Effector memory CD8-positive, alpha-beta T cell (primary cell): Measurements from ENCODE around the gene ELOA.

Experiments
- ATAC-seq: fragments of 150-1000 bp; cut with Tn5 transposase; replicated peaks from 2 replicates; pipeline ENCODE4 v1.10.0; 2021; ENCODE audit warnings: mild to moderate bottlenecking, moderate library complexity
- DNase-seq, 3 experiments: peaks; one replicate each; pipeline ENCODE4 v3.0.0; 2021
- H3K27ac Mint-ChIP-seq, 2 donors: one replicate each; pipeline ENCODE4 v1.8.0; 2022; ENCODE audit warnings: mild to moderate bottlenecking in 2 of 2, mixed read lengths in 2 of 2, moderate library complexity in 2 of 2
- H3K27me3 Mint-ChIP-seq, 2 donors: one replicate each; pipeline ENCODE4 v1.8.0; 2022; ENCODE audit warnings: mixed read lengths in 2 of 2
- H3K36me3 Mint-ChIP-seq: one replicate; pipeline ENCODE4 v1.8.0; 2022; ENCODE audit warnings: mild to moderate bottlenecking, moderate library complexity, mixed read lengths; ENCODE audit not compliant: insufficient read depth
- H3K4me1 Mint-ChIP-seq, 2 donors: one replicate each; pipeline ENCODE4 v1.8.0; 2022; ENCODE audit warnings: low read depth in 2 of 2, mixed read lengths in 2 of 2
- H3K4me3 Mint-ChIP-seq, 2 donors: one replicate each; pipeline ENCODE4 v1.8.0; 2022; ENCODE audit warnings: mild to moderate bottlenecking in 2 of 2, mixed read lengths in 2 of 2, moderate library complexity in 2 of 2
- H3K9me3 Mint-ChIP-seq, 2 donors: one replicate each; pipeline ENCODE4 v1.8.0; 2022; ENCODE audit warnings: mixed read lengths in 2 of 2

ELOA gene

DNA sequence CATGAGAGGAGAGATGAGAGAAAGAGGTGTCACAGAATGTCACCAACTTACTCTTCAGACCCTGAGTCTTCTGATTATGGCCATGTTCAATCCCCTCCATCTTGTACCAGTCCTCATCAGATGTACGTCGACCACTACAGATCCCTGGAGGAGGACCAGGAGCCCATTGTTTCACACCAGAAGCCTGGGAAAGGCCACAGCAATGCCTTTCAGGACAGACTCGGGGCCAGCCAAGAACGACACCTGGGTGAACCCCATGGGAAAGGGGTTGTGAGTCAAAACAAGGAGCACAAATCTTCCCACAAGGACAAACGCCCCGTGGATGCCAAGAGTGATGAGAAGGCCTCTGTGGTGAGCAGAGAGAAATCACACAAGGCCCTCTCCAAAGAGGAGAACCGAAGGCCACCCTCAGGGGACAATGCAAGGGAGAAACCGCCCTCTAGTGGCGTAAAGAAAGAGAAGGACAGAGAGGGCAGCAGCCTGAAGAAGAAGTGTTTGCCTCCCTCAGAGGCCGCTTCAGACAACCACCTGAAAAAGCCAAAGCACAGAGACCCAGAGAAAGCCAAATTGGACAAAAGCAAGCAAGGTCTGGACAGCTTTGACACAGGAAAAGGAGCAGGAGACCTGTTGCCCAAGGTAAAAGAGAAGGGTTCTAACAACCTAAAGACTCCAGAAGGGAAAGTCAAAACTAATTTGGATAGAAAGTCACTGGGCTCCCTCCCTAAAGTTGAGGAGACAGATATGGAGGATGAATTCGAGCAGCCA is 8.0 kb downstream of the ELOA start:
- Mint-ChIP-seq H3K9me3 (no peaks in the 10 kb centered on the region), H3K4me1 (peaks cover 9 to 17% of the 10 kb centered on the region in 2 donors), H3K27ac (no peak overlapping the region), H3K4me3 (no peak overlapping the region), H3K27me3 (no peaks in the 10 kb centered on the region), H3K36me3 (peaks cover 74% of the 10 kb centered on the region)
- ATAC-seq (peak; percentile 65), DNase-seq (peak; percentile 18 to 24 (median 19))

- Mint-ChIP-seq H3K27ac (no peak overlapping the region), H3K4me1 (peaks cover 7 to 16% of the 10 kb centered on the region in 2 donors), H3K36me3 (peaks cover 74% of the 10 kb centered on the region), H3K4me3 (no peak overlapping the region), H3K9me3 (no peaks in the 10 kb centered on the region), H3K27me3 (no peaks in the 10 kb centered on the region)
- ATAC-seq: no peak
- no peak for DNase-seq
These were observed 8.5 kb downstream of the ELOA start for GRCh38 chr1:23751815-23752200.

- peaks cover 84% of the 10 kb centered on the region for H3K36me3 Mint-ChIP-seq
These were observed 9.6 kb downstream of the ELOA start for GRCh38 chr1:23752909-23753308.

DNA sequence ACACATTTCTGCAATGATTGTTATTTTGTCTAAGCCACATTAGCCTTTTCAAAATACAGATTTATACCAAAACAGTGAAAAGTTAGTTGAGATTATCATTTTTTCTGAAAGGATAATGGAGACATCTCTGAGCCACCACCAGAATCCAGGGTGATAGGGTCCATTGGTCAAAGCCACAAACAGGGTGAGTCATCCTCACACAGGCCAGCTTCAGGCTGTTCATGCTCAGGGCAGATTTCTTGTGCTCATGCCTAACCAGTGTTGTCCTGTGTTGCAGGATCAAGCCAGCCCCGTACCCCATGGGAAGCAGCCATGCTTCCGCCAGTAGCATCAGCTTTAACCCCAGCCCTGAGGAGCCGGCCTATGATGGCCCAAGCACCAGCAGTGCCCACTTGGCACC is 13.4 kb downstream of the ELOA start:
- no peak overlapping the region for H3K27ac Mint-ChIP-seq
- DNase-seq (no peak), ATAC-seq (no peak)
- no peak overlapping the region for H3K4me3 Mint-ChIP-seq
- H3K4me1 Mint-ChIP-seq: peaks cover 0 to 3% of the 10 kb centered on the region in 2 donors
- H3K9me3 Mint-ChIP-seq: no peaks in the 10 kb centered on the region
- no peaks in the 10 kb centered on the region for H3K27me3 Mint-ChIP-seq
- H3K36me3 Mint-ChIP-seq: peaks cover 89% of the 10 kb centered on the region

More at GRCh38 chr1:23752909-23753308, 9.6 kb downstream of the ELOA start:
- Mint-ChIP-seq H3K9me3 (no peaks in the 10 kb centered on the region), H3K27me3 (no peaks in the 10 kb centered on the region), H3K4me1 (peaks cover 0 to 10% of the 10 kb centered on the region in 2 donors), H3K4me3 (no peak overlapping the region), H3K27ac (no peak overlapping the region)
- DNase-seq: no peak
- no peak for ATAC-seq

- no peak for ATAC-seq
- peaks cover 0 to 3% of the 10 kb centered on the region in 2 donors for H3K4me1 Mint-ChIP-seq
- peaks cover 86% of the 10 kb centered on the region for H3K36me3 Mint-ChIP-seq
- no peak overlapping the region for H3K27ac Mint-ChIP-seq
- no peak overlapping the region for H3K4me3 Mint-ChIP-seq
- no peak for DNase-seq
- no peaks in the 10 kb centered on the region for H3K9me3 Mint-ChIP-seq
- H3K27me3 Mint-ChIP-seq: no peaks in the 10 kb centered on the region
These were observed 14.5 kb downstream of the ELOA start for GRCh38 chr1:23757812-23758211.

GRCh38 chr1:23759277-23759676 is 16.0 kb downstream of the ELOA start:
- peaks cover 77% of the 10 kb centered on the region for H3K36me3 Mint-ChIP-seq

GRCh38 chr1:23763041-23763577 is 19.8 kb downstream of the ELOA start:
- Mint-ChIP-seq H3K4me1 (peaks cover 0 to 3% of the 10 kb centered on the region in 2 donors), H3K27me3 (no peaks in the 10 kb centered on the region), H3K36me3 (peaks cover 47% of the 10 kb centered on the region), H3K27ac (peak overlapping the region in 1 of 2 donors; percentile 28), H3K4me3 (no peak overlapping the region), H3K9me3 (no peaks in the 10 kb centered on the region)
- ATAC-seq (no peak), DNase-seq (no peak)

More at GRCh38 chr1:23759277-23759676, 16.0 kb downstream of the ELOA start:
- H3K27ac Mint-ChIP-seq: no peak overlapping the region
- peaks cover 0 to 3% of the 10 kb centered on the region in 2 donors for H3K4me1 Mint-ChIP-seq
- H3K9me3 Mint-ChIP-seq: no peaks in the 10 kb centered on the region
- H3K4me3 Mint-ChIP-seq: no peak overlapping the region
- no peak for DNase-seq
- ATAC-seq: no peak
- H3K27me3 Mint-ChIP-seq: no peaks in the 10 kb centered on the region

DNA sequence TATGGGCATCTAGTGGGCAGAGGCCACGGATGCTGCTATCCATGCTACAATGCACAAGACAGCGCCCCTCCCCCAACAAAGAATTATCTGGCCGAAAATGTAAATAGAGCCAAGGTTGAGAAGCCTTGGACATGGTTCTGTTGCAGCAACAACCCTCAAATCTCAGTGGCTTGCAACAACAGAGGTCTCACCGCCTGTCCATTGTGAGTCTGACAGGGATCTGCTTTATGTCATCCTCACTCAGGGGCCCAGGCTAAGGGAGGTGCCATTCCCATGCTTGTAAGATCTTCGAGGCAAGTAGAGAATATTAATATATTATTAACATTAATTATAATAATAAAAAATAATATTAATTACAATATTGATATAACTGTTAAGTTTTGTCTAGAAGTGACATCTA is 25.5 kb downstream of the ELOA start:
- ATAC-seq: no peak
- Mint-ChIP-seq H3K27ac (no peak overlapping the region), H3K36me3 (peaks cover 23% of the 10 kb centered on the region), H3K9me3 (no peaks in the 10 kb centered on the region), H3K4me3 (no peak overlapping the region), H3K4me1 (peaks cover 0 to 3% of the 10 kb centered on the region in 2 donors), H3K27me3 (no peaks in the 10 kb centered on the region)
- DNase-seq: no peak

DNA sequence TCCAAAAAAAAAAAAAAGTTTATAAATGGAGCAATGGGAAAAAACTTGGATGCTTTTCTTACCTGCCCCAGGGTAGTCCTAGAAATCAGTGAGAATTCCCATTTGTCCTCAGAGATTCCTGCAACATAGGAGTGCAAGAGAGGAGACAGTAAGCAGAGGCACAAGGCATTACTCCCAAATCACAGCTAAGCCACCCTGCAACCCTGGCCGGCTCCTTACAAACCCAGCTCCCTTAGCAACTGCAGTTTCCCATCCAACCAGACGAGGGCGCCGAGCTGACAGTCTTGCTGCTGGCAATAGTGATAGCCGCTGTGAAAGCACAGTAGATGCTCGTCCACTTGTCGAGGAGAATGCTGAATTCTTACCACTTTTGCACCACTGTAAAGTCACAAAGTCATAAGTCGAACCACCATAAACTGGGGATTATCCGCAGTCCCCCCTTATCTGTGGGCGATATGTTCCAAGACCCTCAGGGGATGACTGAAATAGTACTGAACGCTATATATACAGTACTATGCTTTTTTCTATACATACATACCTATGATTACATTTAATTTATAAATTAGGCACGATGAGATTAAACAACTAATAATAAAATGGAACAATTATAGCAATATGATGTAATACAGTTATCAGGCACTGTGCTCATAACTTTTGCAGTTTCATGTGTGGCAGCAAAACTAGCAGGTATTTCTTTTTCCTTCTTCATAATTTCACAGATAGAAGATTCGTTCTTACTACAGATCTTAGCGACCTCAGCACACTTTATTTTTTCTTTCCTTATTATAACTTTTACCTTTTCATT is 29.0 kb downstream of the ELOA start:
- DNase-seq: peak; percentile 84 to 88 (median 85)
- Mint-ChIP-seq H3K27ac (no peak overlapping the region), H3K27me3 (no peaks in the 10 kb centered on the region), H3K9me3 (no peaks in the 10 kb centered on the region), H3K36me3 (peaks cover 11% of the 10 kb centered on the region), H3K4me1 (peaks cover 0 to 8% of the 10 kb centered on the region in 2 donors), H3K4me3 (no peak overlapping the region)
- peak; percentile 99 for ATAC-seq

DNA sequence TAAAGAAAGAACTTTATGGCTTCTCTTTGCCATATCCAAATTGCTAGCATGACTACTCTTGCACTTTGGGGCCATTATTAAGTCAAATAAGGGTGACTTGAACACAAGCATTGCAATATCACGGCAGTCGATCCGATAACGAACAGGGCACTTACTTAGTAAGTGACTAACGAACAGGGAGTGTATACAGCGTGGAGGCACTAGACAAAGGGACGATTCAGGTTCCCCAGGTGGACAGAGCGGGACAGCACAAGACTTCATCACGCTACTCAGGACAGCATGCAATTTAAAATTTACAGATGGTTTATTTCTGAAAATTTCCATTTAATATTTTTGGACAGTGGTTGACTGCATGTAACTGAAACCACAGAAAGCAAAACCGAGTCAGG is 29.6 kb downstream of the ELOA start:
- Mint-ChIP-seq H3K4me1 (peaks cover 0 to 12% of the 10 kb centered on the region in 2 donors), H3K36me3 (peaks cover 11% of the 10 kb centered on the region), H3K9me3 (no peaks in the 10 kb centered on the region), H3K27ac (no peak overlapping the region), H3K27me3 (no peaks in the 10 kb centered on the region), H3K4me3 (no peak overlapping the region)
- ATAC-seq (no peak), DNase-seq (no peak)

DNA sequence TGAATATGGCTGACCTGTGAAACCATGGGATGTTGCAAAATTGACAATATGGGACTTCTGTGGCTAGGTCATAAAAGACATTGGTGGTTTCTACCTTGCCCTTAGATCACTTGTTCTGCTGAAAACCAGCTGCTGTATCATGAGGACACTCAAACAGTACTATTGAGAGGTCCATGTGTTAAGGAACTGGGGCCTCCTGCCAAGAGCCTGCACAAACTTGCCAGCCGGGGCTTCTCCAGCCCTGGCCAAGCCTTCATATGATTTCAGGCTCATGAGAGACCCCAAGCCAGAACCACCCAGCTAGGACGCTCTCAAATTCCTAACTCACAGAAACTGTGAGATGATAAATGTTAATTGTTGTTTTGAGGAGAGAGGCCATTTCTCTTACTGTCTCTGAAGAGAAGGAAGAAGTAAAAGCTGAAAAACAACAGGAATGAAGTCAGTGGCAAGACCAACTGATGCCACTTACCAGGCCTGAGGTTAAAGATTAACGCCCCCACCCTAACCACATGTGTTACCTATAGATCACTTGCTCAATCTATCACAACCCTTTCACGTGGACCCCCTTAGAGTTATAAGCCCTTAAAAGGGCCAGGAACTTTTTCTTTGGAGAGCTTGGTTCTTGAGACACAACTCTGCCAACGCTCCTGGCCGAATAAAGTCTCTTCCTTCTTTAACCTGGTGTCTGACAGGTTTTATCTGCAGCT is 31.1 kb downstream of the ELOA start:
- DNase-seq: no peak
- no peak overlapping the region for H3K4me3 Mint-ChIP-seq
- peaks cover 10% of the 10 kb centered on the region for H3K36me3 Mint-ChIP-seq
- H3K27me3 Mint-ChIP-seq: no peaks in the 10 kb centered on the region
- no peaks in the 10 kb centered on the region for H3K9me3 Mint-ChIP-seq
- H3K4me1 Mint-ChIP-seq: peaks cover 3 to 18% of the 10 kb centered on the region in 2 donors
- ATAC-seq: no peak
- H3K27ac Mint-ChIP-seq: no peak overlapping the region

GRCh38 chr1:23776217-23776616 is 32.9 kb downstream of the ELOA start:
- peaks cover 11 to 28% of the 10 kb centered on the region in 2 donors for H3K4me1 Mint-ChIP-seq
- H3K27me3 Mint-ChIP-seq: no peaks in the 10 kb centered on the region
- DNase-seq (no peak), ATAC-seq (no peak)
- H3K4me3 Mint-ChIP-seq: peak overlapping the region in 1 of 2 donors; percentile 21
- peaks cover 16% of the 10 kb centered on the region for H3K36me3 Mint-ChIP-seq
- H3K27ac Mint-ChIP-seq: peak overlapping the region in 1 of 2 donors; percentile 15
- H3K9me3 Mint-ChIP-seq: no peaks in the 10 kb centered on the region
